Measurements from ENCODE around the gene ADAMTS6.

The ADAMTS6 gene

GRCh38 chr5:65190328-65191053 lies 291.2 kb downstream of the ADAMTS6 start:
- Histone ChIP-seq H3K9me2 (replicated peaks; ENCODE audit: control insufficient read depth, low read length) (no peaks in the 10 kb centered on the region), H3K9me3 (ENCODE audit: control insufficient read depth, insufficient read depth, low read length) (no peaks in the 10 kb centered on the region), H4K20me1 (ENCODE audit: control insufficient read depth, insufficient read depth, low read depth, low read length) (no peaks in the 10 kb centered on the region), H3F3A (ENCODE audit: control insufficient read depth, insufficient read depth) (no peaks in the 10 kb centered on the region), H3K27me3 (ENCODE audit: control insufficient read depth, low read length) (0 out of 2 replicates have a peak, but pooled peaks cover 2% of the 10 kb centered on the region), H3K27ac (ENCODE audit: low read depth, low read length) (no peak overlapping the region), H3K4me3 (ENCODE audit: low read length) (no peak overlapping the region), H3K79me2 (ENCODE audit: control insufficient read depth, low read length) (no peaks in the 10 kb centered on the region), H3K4me1 (ENCODE audit: control insufficient read depth, low read length) (no peaks in the 10 kb centered on the region), H3K4me2 (ENCODE audit: low read length) (no peak overlapping the region), H3K36me3 (ENCODE audit: control insufficient read depth, low read length) (no peaks in the 10 kb centered on the region)
- no peak for TF ChIP-seq CTCF (IDR thresholded peaks at IDR 0.05; ENCODE audit: low read depth, low read length, poor library complexity, severe bottlenecking)
- no peak for TF ChIP-seq EZH2phosphoT487 (IDR thresholded peaks at IDR 0.05; ENCODE audit: borderline replicate concordance, low read length)

GRCh38 chr5:65186646-65187227 lies 295.0 kb downstream of the ADAMTS6 start:
- no peak overlapping the region for H3K4me3 ChIP-seq (ENCODE audit: low read length)
- H3K4me2 ChIP-seq (ENCODE audit: low read length), result no peak overlapping the region
- no peaks in the 10 kb centered on the region for H4K20me1 ChIP-seq (ENCODE audit: control insufficient read depth, insufficient read depth, low read depth, low read length)
- no peaks in the 10 kb centered on the region for H3K9me2 ChIP-seq (replicated peaks; ENCODE audit: control insufficient read depth, low read length)
- no peaks in the 10 kb centered on the region for H3K4me1 ChIP-seq (ENCODE audit: control insufficient read depth, low read length)
- H3K27ac ChIP-seq (ENCODE audit: low read depth, low read length), result no peak overlapping the region
- H3K27me3 ChIP-seq (ENCODE audit: control insufficient read depth, low read length), result 0 out of 2 replicates have a peak, but pooled peaks cover 2% of the 10 kb centered on the region
- TF ChIP-seq EZH2phosphoT487 (IDR thresholded peaks at IDR 0.05; ENCODE audit: borderline replicate concordance, low read length), result no peak
- TF ChIP-seq CTCF (IDR thresholded peaks at IDR 0.05; ENCODE audit: low read depth, low read length, poor library complexity, severe bottlenecking), result no peak
- H3K79me2 ChIP-seq (ENCODE audit: control insufficient read depth, low read length), result no peaks in the 10 kb centered on the region
- H3K36me3 ChIP-seq (ENCODE audit: control insufficient read depth, low read length), result no peaks in the 10 kb centered on the region
- no peaks in the 10 kb centered on the region for H3F3A ChIP-seq (ENCODE audit: control insufficient read depth, insufficient read depth)
- no peaks in the 10 kb centered on the region for H3K9me3 ChIP-seq (ENCODE audit: control insufficient read depth, insufficient read depth, low read length)

- no peak overlapping the region for H3K27ac ChIP-seq (ENCODE audit: low read depth, low read length)
- no peaks in the 10 kb centered on the region for H3K9me3 ChIP-seq (ENCODE audit: control insufficient read depth, insufficient read depth, low read length)
- H3F3A ChIP-seq (ENCODE audit: control insufficient read depth, insufficient read depth), result no peaks in the 10 kb centered on the region
- H3K4me3 ChIP-seq (ENCODE audit: low read length), result no peak overlapping the region
- H3K4me2 ChIP-seq (ENCODE audit: low read length), result no peak overlapping the region
- H3K27me3 ChIP-seq (ENCODE audit: control insufficient read depth, low read length), result 0 out of 2 replicates have a peak, but pooled peaks cover 2% of the 10 kb centered on the region
- H4K20me1 ChIP-seq (ENCODE audit: control insufficient read depth, insufficient read depth, low read depth, low read length), result no peaks in the 10 kb centered on the region
- H3K9me2 ChIP-seq (replicated peaks; ENCODE audit: control insufficient read depth, low read length), result no peaks in the 10 kb centered on the region
- no peaks in the 10 kb centered on the region for H3K4me1 ChIP-seq (ENCODE audit: control insufficient read depth, low read length)
- TF ChIP-seq CTCF (IDR thresholded peaks at IDR 0.05; ENCODE audit: low read depth, low read length, poor library complexity, severe bottlenecking) (no peak), EZH2phosphoT487 (IDR thresholded peaks at IDR 0.05; ENCODE audit: borderline replicate concordance, low read length) (no peak)
- H3K79me2 ChIP-seq (ENCODE audit: control insufficient read depth, low read length), result no peaks in the 10 kb centered on the region
- H3K36me3 ChIP-seq (ENCODE audit: control insufficient read depth, low read length), result no peaks in the 10 kb centered on the region
Observed at GRCh38 chr5:65185468-65185867, 296.3 kb downstream of the ADAMTS6 start.
